ENCODE data around the gene KRT3. TPM values are rescaled to one million over a fixed set of nuclear protein-coding genes. Genes with fewer than 3 reads are reported as not detected.
"Not testable (repeated sequence)": the region's sequence is repeated elsewhere in the genome, so short reads cannot be mapped to it uniquely, and the experiment has no call there.

The KRT3 gene
- polyA plus RNA-seq, 3 donors, result not detected

DNA sequence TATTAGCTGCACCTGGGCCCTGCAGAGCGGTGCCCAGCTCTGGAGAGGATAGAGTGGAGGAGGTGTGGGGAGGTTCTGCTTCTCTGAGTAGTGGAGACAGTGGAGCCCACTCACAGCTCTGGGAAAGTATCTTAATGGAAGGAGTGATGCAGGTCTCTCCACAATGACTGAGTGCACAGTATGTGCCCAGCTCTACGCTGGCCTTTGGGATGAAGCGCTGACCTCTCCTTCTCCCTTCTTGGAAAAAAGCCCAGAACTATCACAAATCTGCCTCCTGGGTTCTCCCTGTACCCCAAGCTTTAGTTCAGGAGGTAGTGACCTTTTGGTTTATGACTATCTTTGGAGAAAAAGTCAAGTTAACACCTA lies 495 bp upstream of the KRT3 start:
- DNase-seq, result no peak
- Mint-ChIP-seq H3K36me3 (no peaks in the 10 kb centered on the region), H3K4me3 (no peak overlapping the region), H3K9me3 (peaks cover 0 to 2% (median 0%) of the 10 kb centered on the region in 7 donors), H3K4me1 (no peaks in the 10 kb centered on the region), H3K27ac (no peak overlapping the region), H3K27me3 (ENCODE audit: low read depth in 3 of 3) (peaks cover 7 to 14% (median 7%) of the 10 kb centered on the region in 3 donors)
- no peak overlapping the region for H3K27ac ChIP-seq (ENCODE audit: low read depth in 1 of 2, low read length in 2 of 2)
- no peak overlapping the region for H3K4me3 ChIP-seq (replicated peaks in 1 of 3; ENCODE audit: low read depth in 2 of 3, low read length in 3 of 3)
- H3K4me1 ChIP-seq (ENCODE audit: control insufficient read depth in 1 of 2, insufficient read depth in 2 of 2, low read length in 2 of 2), result no peaks in the 10 kb centered on the region
- no peaks in the 10 kb centered on the region for H3K36me3 ChIP-seq (replicated peaks in 1 of 2; ENCODE audit: control insufficient read depth in 1 of 2, insufficient read depth in 2 of 2, low read length in 2 of 2)
- no peaks in the 10 kb centered on the region for H3K79me2 ChIP-seq (ENCODE audit: insufficient read depth, low read length)
- H3K27me3 ChIP-seq (ENCODE audit: control insufficient read depth in 2 of 2, insufficient read depth in 2 of 2, low read length in 2 of 2), result no peaks in the 10 kb centered on the region
- TF ChIP-seq, protein P1, sequence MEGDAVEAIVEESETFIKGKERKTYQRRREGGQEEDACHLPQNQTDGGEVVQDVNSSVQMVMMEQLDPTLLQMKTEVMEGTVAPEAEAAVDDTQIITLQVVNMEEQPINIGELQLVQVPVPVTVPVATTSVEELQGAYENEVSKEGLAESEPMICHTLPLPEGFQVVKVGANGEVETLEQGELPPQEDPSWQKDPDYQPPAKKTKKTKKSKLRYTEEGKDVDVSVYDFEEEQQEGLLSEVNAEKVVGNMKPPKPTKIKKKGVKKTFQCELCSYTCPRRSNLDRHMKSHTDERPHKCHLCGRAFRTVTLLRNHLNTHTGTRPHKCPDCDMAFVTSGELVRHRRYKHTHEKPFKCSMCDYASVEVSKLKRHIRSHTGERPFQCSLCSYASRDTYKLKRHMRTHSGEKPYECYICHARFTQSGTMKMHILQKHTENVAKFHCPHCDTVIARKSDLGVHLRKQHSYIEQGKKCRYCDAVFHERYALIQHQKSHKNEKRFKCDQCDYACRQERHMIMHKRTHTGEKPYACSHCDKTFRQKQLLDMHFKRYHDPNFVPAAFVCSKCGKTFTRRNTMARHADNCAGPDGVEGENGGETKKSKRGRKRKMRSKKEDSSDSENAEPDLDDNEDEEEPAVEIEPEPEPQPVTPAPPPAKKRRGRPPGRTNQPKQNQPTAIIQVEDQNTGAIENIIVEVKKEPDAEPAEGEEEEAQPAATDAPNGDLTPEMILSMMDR (IDR thresholded peaks at IDR 0.05), result no peak
- H3K9me3 ChIP-seq (replicated peaks in 1 of 2; ENCODE audit: control insufficient read depth in 1 of 2, insufficient read depth in 1 of 2, low read length in 2 of 2), result no peaks in the 10 kb centered on the region
- no peak overlapping the region for H3K4me2 ChIP-seq (replicated peaks; ENCODE audit: extremely low read depth, low read length, poor library complexity, severe bottlenecking)
- intact Hi-C loops (cut with micrococcal nuclease), result no loop called here
- no peak overlapping the region for H2AFZ ChIP-seq (ENCODE audit: insufficient read depth, low read depth, low read length, poor library complexity, severe bottlenecking)
- WGBS (ENCODE audit: insufficient coverage), result 86% methylated on average over 1 of the region's 3 CpGs
- H3K9ac ChIP-seq (ENCODE audit: insufficient read depth, low read length, poor library complexity, severe bottlenecking), result no peak overlapping the region
- no peaks in the 10 kb centered on the region for H4K20me1 ChIP-seq (ENCODE audit: insufficient read depth, low read length)

DNA sequence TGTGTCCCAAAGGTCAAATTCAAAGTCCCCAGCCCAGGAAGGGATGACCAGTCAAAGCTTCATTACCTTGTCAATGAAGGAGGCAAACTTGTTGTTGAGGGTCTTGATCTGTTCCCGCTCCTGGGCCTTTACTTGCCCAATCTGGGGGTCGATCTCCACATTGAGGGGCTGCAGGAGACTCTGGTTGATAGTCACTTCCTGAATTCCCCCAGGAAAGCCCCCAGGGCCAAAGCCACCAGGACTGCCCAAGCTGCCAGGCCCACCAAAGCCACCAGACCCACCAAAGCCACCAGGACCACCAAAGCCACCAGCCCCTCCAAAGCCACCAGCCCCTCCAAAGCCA lies 614 bp downstream of the KRT3 start:
- H4K20me1 ChIP-seq (ENCODE audit: insufficient read depth, low read length); H3K27me3 ChIP-seq (ENCODE audit: control insufficient read depth in 2 of 2, insufficient read depth in 2 of 2, low read length in 2 of 2); H3K79me2 ChIP-seq (ENCODE audit: insufficient read depth, low read length); H3K4me1 ChIP-seq (ENCODE audit: control insufficient read depth in 1 of 2, insufficient read depth in 2 of 2, low read length in 2 of 2); H3K4me3 Mint-ChIP-seq; H3K27ac ChIP-seq (ENCODE audit: low read depth in 1 of 2, low read length in 2 of 2); H3K4me3 ChIP-seq (replicated peaks in 1 of 3; ENCODE audit: low read depth in 2 of 3, low read length in 3 of 3); H3K4me1 Mint-ChIP-seq; H3K9ac ChIP-seq (ENCODE audit: insufficient read depth, low read length, poor library complexity, severe bottlenecking); H3K4me2 ChIP-seq (replicated peaks; ENCODE audit: extremely low read depth, low read length, poor library complexity, severe bottlenecking); DNase-seq; H3K36me3 ChIP-seq (replicated peaks in 1 of 2; ENCODE audit: control insufficient read depth in 1 of 2, insufficient read depth in 2 of 2, low read length in 2 of 2); H2AFZ ChIP-seq (ENCODE audit: insufficient read depth, low read depth, low read length, poor library complexity, severe bottlenecking); H3K27ac Mint-ChIP-seq; intact Hi-C loops (cut with micrococcal nuclease); H3K9me3 ChIP-seq (replicated peaks in 1 of 2; ENCODE audit: control insufficient read depth in 1 of 2, insufficient read depth in 1 of 2, low read length in 2 of 2); H3K9me3 Mint-ChIP-seq; H3K36me3 Mint-ChIP-seq: not testable (repeated sequence)
- WGBS (ENCODE audit: insufficient coverage), result 80% methylated on average over 1 of the region's 2 CpGs
- H3K27me3 Mint-ChIP-seq (ENCODE audit: low read depth in 3 of 3), result peaks cover 12 to 23% (median 18%) of the 10 kb centered on the region in 3 donors
